HL-60/S4 (cell line): ENCODE results near the gene IGFBPL1.
"Not testable (repeated sequence)": the region's sequence is repeated elsewhere in the genome, so short reads cannot be mapped to it uniquely, and the experiment has no call there.

Experiments
- in situ Hi-C: fragments of 300-500 bp; cut with MboI; formaldehyde crosslinking; loops from 2 replicates; pipeline ENCODE4 v1.14.3; 2022; ENCODE audit warnings: low sequenced_read_pairs

Gene IGFBPL1

GRCh38 chr9:38405785-38406184 lies 18.5 kb downstream of the IGFBPL1 start:
- in situ Hi-C loops = loop anchor here (25.0 kb wide), 1 partner anchor 282 kb away; no protein-coding TSS in a partner anchor

GRCh38 chr9:38404314-38404713 lies 19.9 kb downstream of the IGFBPL1 start:
- in situ Hi-C loops = loop anchor here (25.0 kb wide), 1 partner anchor 283 kb away; no protein-coding TSS in a partner anchor

GRCh38 chr9:38401994-38402393 lies 22.3 kb downstream of the IGFBPL1 start:
- in situ Hi-C loops = loop anchor here (25.0 kb wide), 1 partner anchor 285 kb away; no protein-coding TSS in a partner anchor

GRCh38 chr9:38399191-38399590 lies 25.1 kb downstream of the IGFBPL1 start:
- in situ Hi-C loops = not testable (repeated sequence)

GRCh38 chr9:38396371-38396671 lies 27.9 kb downstream of the IGFBPL1 start:
- in situ Hi-C loops = no loop called here

GRCh38 chr9:38395653-38396370 lies 28.4 kb downstream of the IGFBPL1 start:
- in situ Hi-C loops = no loop called here

GRCh38 chr9:38394416-38394815 lies 29.8 kb downstream of the IGFBPL1 start:
- in situ Hi-C loops = no loop called here

- in situ Hi-C loops = no loop called here
Measured at GRCh38 chr9:38393128-38393796, 31.0 kb downstream of the IGFBPL1 start.

- in situ Hi-C loops = no loop called here
Measured at GRCh38 chr9:38392235-38393127, 31.8 kb downstream of the IGFBPL1 start, which contains the start of gene ALDH1B1. Gene ALDH1B1 (plus strand): TSS chr9:38392702. CDS start chr9:38395749, 3,047 bp downstream.

- in situ Hi-C loops = no loop called here
Measured at GRCh38 chr9:38391278-38392118, 32.8 kb downstream of the IGFBPL1 start.

- in situ Hi-C loops = no loop called here
Measured at GRCh38 chr9:38390851-38391250, 33.4 kb downstream of the IGFBPL1 start.

- in situ Hi-C loops = no loop called here
Measured at GRCh38 chr9:38390442-38390841, 33.8 kb downstream of the IGFBPL1 start.

- in situ Hi-C loops = no loop called here
Measured at GRCh38 chr9:38389313-38389712, 34.9 kb downstream of the IGFBPL1 start.

GRCh38 chr9:38388283-38389223 lies 35.7 kb downstream of the IGFBPL1 start:
- in situ Hi-C loops = no loop called here

GRCh38 chr9:38387751-38388150 lies 36.5 kb downstream of the IGFBPL1 start:
- in situ Hi-C loops = no loop called here

GRCh38 chr9:38387066-38387465 lies 37.2 kb downstream of the IGFBPL1 start:
- in situ Hi-C loops = no loop called here

- in situ Hi-C loops = no loop called here
Measured at GRCh38 chr9:38386319-38386895, 37.8 kb downstream of the IGFBPL1 start.

- in situ Hi-C loops = no loop called here
Measured at GRCh38 chr9:38385896-38386295, 38.4 kb downstream of the IGFBPL1 start.
